Measurements from ENCODE around the gene DUSP22. TPM values are rescaled to one million over a fixed set of nuclear protein-coding genes. Genes with fewer than 3 reads are reported as not detected.
A peak's percentile ranks its signal among the peaks of the same experiment; 100 is the strongest.

DUSP22 gene
- total and polyA plus RNA-seq, 3 experiments from 2014 or later: 24.4 to 38.5 (median 25.3) TPM

- Mint-ChIP-seq H3K4me3 (peak overlapping the region in 5 of 7 donors; percentile 14 to 76 (median 51)), H3K4me1 (peaks cover 56 to 71% (median 62%) of the 10 kb centered on the region in 3 donors), H3K27me3 (peaks cover 0 to 3% of the 10 kb centered on the region in 2 donors), H3K27ac (peak overlapping the region in 6 of 8 donors; percentile 11 to 77 (median 44)), H3K9me3 (peaks cover 0 to 5% (median 0%) of the 10 kb centered on the region in 5 donors), H3K36me3 (peaks cover 0 to 5% (median 3%) of the 10 kb centered on the region in 3 donors)
- no peaks in the 10 kb centered on the region for H3K9me3 ChIP-seq (ENCODE audit: low read length)
- peaks cover 44% of the 10 kb centered on the region for H3K4me1 ChIP-seq (ENCODE audit: insufficient read depth, low read length)
- no peak overlapping the region for H3K27ac ChIP-seq (ENCODE audit: low read depth, low read length)
- CTCF ChIA-PET: interaction anchor here (0.5 to 2.9 kb wide), 6 partner anchors 12 to 149 kb away, joined by 3 to 11 read pairs (median 4); no protein-coding TSS in a partner anchor
- peak in 1 of 5 donors; percentile 41 for DNase-seq
- H3K4me3 ChIP-seq (ENCODE audit: low read length): peak overlapping the region; percentile 1
- POLR2A ChIA-PET: interaction anchor here (1.1 kb wide), 1 partner anchor 25 kb away, joined by 3 read pairs; no protein-coding TSS in a partner anchor
- no peaks in the 10 kb centered on the region for H3K27me3 ChIP-seq (ENCODE audit: insufficient read depth, low read length, poor library complexity, severe bottlenecking)
- no peaks in the 10 kb centered on the region for H3K36me3 ChIP-seq (ENCODE audit: insufficient read depth, low read length)
Measured at GRCh38 chr6:337805-338368, 45.6 kb downstream of the DUSP22 start.

GRCh38 chr6:338815-339262 is 46.6 kb downstream of the DUSP22 start:
- H3K4me1 ChIP-seq (ENCODE audit: insufficient read depth, low read length): peaks cover 44% of the 10 kb centered on the region
- H3K27ac ChIP-seq (ENCODE audit: low read depth, low read length): no peak overlapping the region
- H3K36me3 ChIP-seq (ENCODE audit: insufficient read depth, low read length): no peaks in the 10 kb centered on the region
- CTCF ChIA-PET: interaction anchor here (1.1 to 2.9 kb wide), 4 partner anchors 11 to 150 kb away, joined by 3 to 11 read pairs (median 4); no protein-coding TSS in a partner anchor
- peaks cover 0 to 7% (median 0%) of the 10 kb centered on the region in 5 donors for H3K9me3 Mint-ChIP-seq
- no peak overlapping the region for H3K4me3 ChIP-seq (ENCODE audit: low read length)
- no peaks in the 10 kb centered on the region for H3K27me3 ChIP-seq (ENCODE audit: insufficient read depth, low read length, poor library complexity, severe bottlenecking)
- no peak for DNase-seq
- H3K4me3 Mint-ChIP-seq: peak overlapping the region in 4 of 7 donors; percentile 20 to 61 (median 36)
- H3K4me1 Mint-ChIP-seq: peaks cover 61 to 71% (median 62%) of the 10 kb centered on the region in 3 donors
- H3K27ac Mint-ChIP-seq: peak overlapping the region in 4 of 8 donors; percentile 1 to 53 (median 6)
- H3K9me3 ChIP-seq (ENCODE audit: low read length): no peaks in the 10 kb centered on the region
- H3K36me3 Mint-ChIP-seq: peaks cover 0 to 8% (median 3%) of the 10 kb centered on the region in 3 donors
- POLR2A ChIA-PET: interaction anchor here (1.1 to 1.3 kb wide), 2 partner anchors 26 to 52 kb away, joined by 3 read pairs; partner anchors contain the start of gene IRF4
- peaks cover 0 to 3% of the 10 kb centered on the region in 2 donors for H3K27me3 Mint-ChIP-seq

- Mint-ChIP-seq H3K27me3 (peaks cover 0 to 3% of the 10 kb centered on the region in 2 donors), H3K36me3 (peaks cover 3 to 8% (median 5%) of the 10 kb centered on the region in 3 donors), H3K9me3 (peaks cover 0 to 13% (median 0%) of the 10 kb centered on the region in 5 donors), H3K4me1 (peaks cover 62 to 71% (median 63%) of the 10 kb centered on the region in 3 donors), H3K27ac (peak overlapping the region in 6 of 8 donors; percentile 1 to 91 (median 34)), H3K4me3 (peak overlapping the region in 5 of 7 donors; percentile 1 to 61 (median 37))
- Histone ChIP-seq H3K4me3 (ENCODE audit: low read length) (no peak overlapping the region), H3K27me3 (ENCODE audit: insufficient read depth, low read length, poor library complexity, severe bottlenecking) (no peaks in the 10 kb centered on the region), H3K27ac (ENCODE audit: low read depth, low read length) (no peak overlapping the region), H3K4me1 (ENCODE audit: insufficient read depth, low read length) (peaks cover 44% of the 10 kb centered on the region), H3K36me3 (ENCODE audit: insufficient read depth, low read length) (no peaks in the 10 kb centered on the region), H3K9me3 (ENCODE audit: low read length) (no peaks in the 10 kb centered on the region)
- peak in 2 of 5 donors; percentile 30 to 39 for DNase-seq
- ChIA-PET CTCF (interaction anchor here (1.6 to 2.9 kb wide), 2 partner anchors 11 to 151 kb away, joined by 4 to 11 read pairs; no protein-coding TSS in a partner anchor), POLR2A (interaction anchor here (0.6 to 1.3 kb wide), 3 partner anchors 47 to 121 kb away, joined by 3 read pairs; partner anchors contain the start of gene IRF4)
Measured at GRCh38 chr6:339480-339879, 47.2 kb downstream of the DUSP22 start.

GRCh38 chr6:340186-340955 is 48.1 kb downstream of the DUSP22 start:
- ChIA-PET POLR2A (interaction anchor here (0.6 to 1.3 kb wide), 2 partner anchors 47 to 51 kb away, joined by 3 read pairs; partner anchors contain the start of gene IRF4), CTCF (interaction anchor here (1.6 to 2.9 kb wide), 2 partner anchors 12 to 152 kb away, joined by 4 to 11 read pairs; no protein-coding TSS in a partner anchor)
- Mint-ChIP-seq H3K27me3 (peaks cover 0 to 3% of the 10 kb centered on the region in 2 donors), H3K9me3 (peaks cover 0 to 14% (median 0%) of the 10 kb centered on the region in 5 donors), H3K4me3 (peak overlapping the region in 5 of 7 donors; percentile 1 to 61 (median 37)), H3K4me1 (peaks cover 62 to 71% (median 63%) of the 10 kb centered on the region in 3 donors), H3K36me3 (peaks cover 5 to 8% (median 8%) of the 10 kb centered on the region in 3 donors), H3K27ac (peak overlapping the region in 7 of 8 donors; percentile 1 to 52 (median 30))
- Histone ChIP-seq H3K9me3 (ENCODE audit: low read length) (no peaks in the 10 kb centered on the region), H3K4me1 (ENCODE audit: insufficient read depth, low read length) (peaks cover 44% of the 10 kb centered on the region), H3K36me3 (ENCODE audit: insufficient read depth, low read length) (no peaks in the 10 kb centered on the region), H3K27ac (ENCODE audit: low read depth, low read length) (no peak overlapping the region), H3K27me3 (ENCODE audit: insufficient read depth, low read length, poor library complexity, severe bottlenecking) (no peaks in the 10 kb centered on the region), H3K4me3 (ENCODE audit: low read length) (no peak overlapping the region)
- DNase-seq: no peak

GRCh38 chr6:340991-341827 is 48.9 kb downstream of the DUSP22 start:
- peaks cover 0 to 14% (median 0%) of the 10 kb centered on the region in 5 donors for H3K9me3 Mint-ChIP-seq
- Histone ChIP-seq H3K9me3 (ENCODE audit: low read length) (no peaks in the 10 kb centered on the region), H3K4me3 (ENCODE audit: low read length) (no peak overlapping the region), H3K27me3 (ENCODE audit: insufficient read depth, low read length, poor library complexity, severe bottlenecking) (no peaks in the 10 kb centered on the region), H3K4me1 (ENCODE audit: insufficient read depth, low read length) (peaks cover 42% of the 10 kb centered on the region), H3K36me3 (ENCODE audit: insufficient read depth, low read length) (no peaks in the 10 kb centered on the region), H3K27ac (ENCODE audit: low read depth, low read length) (no peak overlapping the region)
- peaks cover 56 to 65% (median 56%) of the 10 kb centered on the region in 3 donors for H3K4me1 Mint-ChIP-seq
- no peak for DNase-seq
- H3K36me3 Mint-ChIP-seq: peaks cover 5 to 16% (median 8%) of the 10 kb centered on the region in 3 donors
- peaks cover 0 to 3% of the 10 kb centered on the region in 2 donors for H3K27me3 Mint-ChIP-seq
- peak overlapping the region in 5 of 8 donors; percentile 6 to 71 (median 37) for H3K27ac Mint-ChIP-seq
- ChIA-PET CTCF (interaction anchor here (1.6 kb wide), 1 partner anchor 13 kb away, joined by 4 read pairs; no protein-coding TSS in a partner anchor), POLR2A (no interaction called here)
- H3K4me3 Mint-ChIP-seq: peak overlapping the region in 3 of 7 donors; percentile 20 to 76 (median 25)

GRCh38 chr6:341914-342831 is 49.9 kb downstream of the DUSP22 start:
- H3K27me3 Mint-ChIP-seq: no peaks in the 10 kb centered on the region
- peak in 1 of 5 donors; percentile 33 for DNase-seq
- peaks cover 32% of the 10 kb centered on the region for H3K4me1 ChIP-seq (ENCODE audit: insufficient read depth, low read length)
- peak overlapping the region in 6 of 8 donors; percentile 12 to 71 (median 57) for H3K27ac Mint-ChIP-seq
- H3K36me3 ChIP-seq (ENCODE audit: insufficient read depth, low read length): no peaks in the 10 kb centered on the region
- H3K27ac ChIP-seq (ENCODE audit: low read depth, low read length): no peak overlapping the region
- peaks cover 0 to 11% (median 0%) of the 10 kb centered on the region in 5 donors for H3K9me3 Mint-ChIP-seq
- no peaks in the 10 kb centered on the region for H3K9me3 ChIP-seq (ENCODE audit: low read length)
- ChIA-PET CTCF (no interaction called here), POLR2A (no interaction called here)
- peaks cover 5 to 25% (median 16%) of the 10 kb centered on the region in 3 donors for H3K36me3 Mint-ChIP-seq
- H3K4me1 Mint-ChIP-seq: peaks cover 46 to 55% (median 47%) of the 10 kb centered on the region in 3 donors
- H3K4me3 Mint-ChIP-seq: peak overlapping the region in 3 of 7 donors; percentile 20 to 76 (median 59)
- no peaks in the 10 kb centered on the region for H3K27me3 ChIP-seq (ENCODE audit: insufficient read depth, low read length, poor library complexity, severe bottlenecking)
- no peak overlapping the region for H3K4me3 ChIP-seq (ENCODE audit: low read length)
